Measurements from ENCODE around the gene TMIGD1. TPM values are rescaled to one million over a fixed set of nuclear protein-coding genes. Genes with fewer than 3 reads are reported as not detected.

The TMIGD1 gene, protein sequence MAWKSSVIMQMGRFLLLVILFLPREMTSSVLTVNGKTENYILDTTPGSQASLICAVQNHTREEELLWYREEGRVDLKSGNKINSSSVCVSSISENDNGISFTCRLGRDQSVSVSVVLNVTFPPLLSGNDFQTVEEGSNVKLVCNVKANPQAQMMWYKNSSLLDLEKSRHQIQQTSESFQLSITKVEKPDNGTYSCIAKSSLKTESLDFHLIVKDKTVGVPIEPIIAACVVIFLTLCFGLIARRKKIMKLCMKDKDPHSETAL
- not detected for total RNA-seq
- long read RNA-seq: 0 reads

DNA sequence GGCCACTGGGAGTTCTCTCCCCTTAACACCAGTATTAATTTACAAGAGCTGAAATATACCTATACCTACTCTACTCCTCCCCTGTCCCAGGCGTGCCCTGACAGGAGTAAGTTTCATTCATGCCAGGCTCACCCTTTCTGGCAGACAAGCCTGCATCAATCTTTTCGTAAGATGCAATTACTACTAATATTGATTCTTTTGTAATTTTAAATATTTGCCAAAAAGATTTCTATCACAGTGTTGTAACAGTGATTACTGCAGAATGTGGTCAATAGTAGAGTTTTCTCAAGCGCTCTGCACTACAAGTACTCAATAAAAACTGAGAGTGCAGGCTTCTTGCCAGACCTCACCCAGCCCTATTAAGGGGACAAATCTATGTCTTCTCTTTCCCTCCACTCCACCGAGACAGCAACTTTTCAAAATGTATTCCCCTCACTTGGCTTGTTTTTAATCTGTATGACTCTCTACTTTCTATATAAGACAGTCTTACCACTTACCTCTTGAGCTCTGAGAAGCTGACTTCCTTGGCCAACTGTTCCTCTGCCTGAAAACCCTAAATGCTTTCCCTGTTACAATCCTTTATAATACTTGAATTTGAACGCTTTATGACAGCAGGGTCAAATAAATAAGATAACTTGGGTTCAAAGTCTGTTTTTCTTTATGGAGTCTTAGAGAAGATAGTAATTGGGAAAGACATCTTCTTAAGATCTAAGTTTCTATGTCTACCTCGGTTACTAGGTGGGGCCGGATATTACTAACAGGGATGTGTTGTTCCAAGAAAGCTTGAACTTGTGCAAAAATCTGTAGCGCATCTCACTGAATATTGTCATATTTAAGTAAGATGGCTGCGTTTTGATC is at the start of gene TMIGD1:
Gene TMIGD1, minus strand, starts transcription at position 555 of the 858 bp plus-strand sequence. CDS start 1,924 bp downstream, outside the sequence.
- no peak for ATAC-seq
- DNase-seq: no peak
- intact Hi-C loops (cut with DNase I): no loop called here

DNA sequence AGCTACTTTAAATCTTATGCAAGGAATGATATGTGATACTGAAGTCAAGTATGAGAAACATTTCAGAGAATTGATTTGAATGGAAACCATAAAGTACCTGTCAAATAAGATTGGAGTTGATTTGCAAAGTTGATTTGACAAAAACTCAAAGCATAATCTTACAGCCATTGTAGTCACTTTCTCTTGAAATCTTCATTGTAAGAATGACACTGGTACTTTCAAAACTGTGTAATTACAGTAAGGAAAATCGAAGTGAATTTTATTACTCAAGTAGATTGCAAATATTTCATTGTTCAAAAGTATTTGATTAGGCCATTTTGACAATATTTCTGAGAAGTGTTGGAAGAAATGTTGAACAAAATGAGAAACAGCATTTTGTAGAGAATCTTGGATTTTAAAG is 48.5 kb upstream of the TMIGD1 start:
- no peak for DNase-seq
- intact Hi-C loops (cut with DNase I): loop anchor here in 1 of 2 donors (10.0 kb wide), 1 partner anchor 88 kb away; the partner anchor contains the start of gene BLMH
- no peak for ATAC-seq

DNA sequence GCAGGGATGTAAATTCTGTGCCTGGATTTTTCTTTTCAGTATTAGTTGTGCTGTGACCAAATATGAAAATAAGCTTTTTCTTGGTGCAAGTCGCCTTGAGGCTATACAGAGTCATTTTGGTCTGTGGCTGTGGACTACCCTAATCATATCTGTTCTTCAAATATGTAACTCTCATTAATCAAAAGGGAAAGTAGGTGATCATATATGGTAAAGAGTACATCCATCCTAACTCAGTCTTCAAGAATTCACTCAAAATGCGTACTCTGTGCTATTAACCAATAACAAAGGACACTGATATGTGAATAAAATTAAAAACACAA is 47.4 kb upstream of the TMIGD1 start:
- DNase-seq: no peak
- intact Hi-C loops (cut with DNase I): loop anchor here in 1 of 2 donors (10.0 kb wide), 1 partner anchor 86 kb away; the partner anchor contains the start of gene BLMH
- ATAC-seq: no peak

DNA sequence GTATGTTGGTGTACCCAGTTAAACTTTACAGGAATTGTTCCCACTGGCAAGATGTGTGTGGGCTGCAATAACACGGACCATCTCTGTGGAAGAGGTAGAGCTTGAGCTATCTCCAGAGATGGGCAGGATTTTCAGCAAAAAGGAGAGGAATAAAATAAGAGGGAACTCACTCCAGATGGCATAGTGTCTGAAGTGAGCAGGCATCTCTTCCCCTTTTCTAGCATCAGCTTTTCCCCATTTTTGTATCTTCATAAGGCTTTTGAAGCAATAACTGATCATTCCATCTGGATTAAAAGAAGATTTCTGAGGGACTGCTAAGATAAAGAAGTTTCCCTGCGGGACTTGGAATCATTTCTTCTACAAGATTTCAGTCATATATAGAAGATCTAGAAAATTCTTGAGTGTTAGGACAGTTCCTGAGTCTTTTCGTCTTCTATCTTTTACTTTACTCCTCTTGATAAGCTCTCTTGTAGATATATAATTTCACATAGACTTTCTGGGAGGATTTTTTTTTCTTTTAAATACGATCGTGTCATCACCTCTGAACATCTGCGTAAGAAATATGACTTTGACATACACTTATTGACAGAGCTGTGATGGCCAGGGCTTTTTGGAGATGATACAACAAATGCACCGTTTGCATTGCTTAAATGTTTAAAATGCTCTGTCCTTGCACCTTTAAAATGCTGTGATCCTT is 46.9 kb upstream of the TMIGD1 start:
- no peak for ATAC-seq
- intact Hi-C loops (cut with DNase I): loop anchor here in 1 of 2 donors (10.0 kb wide), 1 partner anchor 86 kb away; the partner anchor contains the start of gene BLMH

DNA sequence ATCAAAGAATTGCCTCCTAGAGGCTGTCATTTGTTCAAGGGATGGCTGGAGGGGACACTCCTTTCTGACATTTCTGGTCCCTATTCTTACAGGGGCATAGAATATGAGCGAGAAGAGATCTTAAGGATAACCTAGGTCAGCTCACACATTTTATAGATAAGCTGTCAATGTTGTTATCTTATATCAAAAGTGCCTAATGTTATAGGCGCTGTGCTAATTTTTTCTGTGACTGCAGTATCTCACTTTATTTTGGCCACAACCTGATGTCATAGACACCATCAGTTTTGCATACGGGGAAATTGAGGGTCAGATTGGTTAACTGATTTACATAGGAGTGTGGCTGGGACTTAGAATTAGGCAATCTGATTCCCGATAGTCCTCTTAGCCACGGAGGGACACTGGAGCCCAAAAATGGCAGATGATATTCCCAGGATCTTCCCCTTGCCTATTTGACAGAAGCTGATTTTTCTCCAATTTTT is 46.1 kb upstream of the TMIGD1 start:
- no peak for DNase-seq
- intact Hi-C loops (cut with DNase I): loop anchor here in 1 of 2 donors (5.0 to 10.0 kb wide), 3 partner anchors 38 to 263 kb away; partner anchors contain the start of genes BLMH and NSRP1
- no peak for ATAC-seq

More for the DNA sequence above, 46.9 kb upstream of the TMIGD1 start:
- no peak for DNase-seq

DNA sequence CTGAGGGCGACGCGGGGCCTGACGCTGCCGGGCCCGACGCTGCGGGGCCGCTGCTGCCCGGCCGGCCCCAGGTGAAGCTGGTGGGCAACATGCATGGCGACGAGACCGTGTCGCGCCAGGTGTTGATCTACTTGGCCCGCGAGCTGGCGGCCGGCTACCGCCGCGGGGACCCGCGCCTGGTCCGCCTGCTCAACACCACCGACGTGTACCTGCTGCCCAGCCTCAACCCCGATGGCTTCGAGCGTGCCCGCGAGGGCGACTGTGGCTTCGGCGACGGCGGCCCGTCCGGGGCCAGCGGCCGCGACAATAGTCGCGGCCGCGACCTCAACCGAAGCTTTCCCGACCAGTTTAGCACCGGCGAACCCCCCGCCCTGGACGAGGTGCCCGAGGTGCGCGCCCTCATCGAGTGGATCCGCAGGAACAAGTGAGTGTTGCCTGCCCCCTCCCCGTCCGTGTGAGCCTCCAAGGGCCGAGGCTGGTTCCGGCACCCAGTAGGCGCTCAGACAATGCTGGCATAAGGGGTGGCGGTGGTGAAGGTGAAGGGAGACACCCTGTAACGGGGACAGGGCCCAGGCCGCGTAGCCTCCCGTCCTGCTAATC is 45.5 kb upstream of the TMIGD1 start:
- intact Hi-C loops (cut with DNase I): loop anchor here in 1 of 2 donors (5.0 kb wide), 2 partner anchors 37 to 262 kb away; partner anchors contain the start of gene NSRP1
- peak; percentile 39 for DNase-seq
- peak; percentile 14 to 17 for ATAC-seq

DNA sequence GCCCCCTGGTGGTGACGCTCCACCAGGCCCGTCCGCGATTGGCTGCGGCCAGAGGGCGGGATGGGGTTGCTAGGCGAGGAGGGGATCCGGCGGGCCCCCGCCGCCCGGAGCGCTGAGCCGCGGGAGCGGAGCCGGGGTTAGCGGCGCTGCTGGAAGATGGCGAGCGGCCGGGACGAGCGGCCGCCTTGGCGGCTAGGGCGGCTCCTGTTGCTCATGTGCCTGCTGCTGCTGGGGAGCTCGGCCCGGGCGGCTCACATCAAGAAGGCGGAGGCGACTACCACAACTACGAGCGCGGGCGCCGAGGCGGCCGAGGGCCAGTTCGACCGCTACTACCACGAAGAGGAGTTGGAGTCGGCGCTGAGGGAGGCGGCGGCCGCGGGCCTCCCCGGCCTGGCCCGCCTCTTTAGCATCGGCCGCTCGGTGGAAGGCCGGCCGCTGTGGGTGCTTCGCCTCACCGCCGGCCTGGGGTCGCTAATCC is 45.0 kb upstream of the TMIGD1 start, which contains the start of gene CPD:
Gene CPD, plus strand, starts transcription at position 103 of the 478 bp plus-strand sequence. Its CDS starts 54 bp downstream, at position 157.
- intact Hi-C loops (cut with DNase I): loop anchor here in 1 of 2 donors (5.0 kb wide), 2 partner anchors 37 to 262 kb away; partner anchors contain the start of gene NSRP1
- DNase-seq (peak; percentile 98), ATAC-seq (peak; percentile 99)

DNA sequence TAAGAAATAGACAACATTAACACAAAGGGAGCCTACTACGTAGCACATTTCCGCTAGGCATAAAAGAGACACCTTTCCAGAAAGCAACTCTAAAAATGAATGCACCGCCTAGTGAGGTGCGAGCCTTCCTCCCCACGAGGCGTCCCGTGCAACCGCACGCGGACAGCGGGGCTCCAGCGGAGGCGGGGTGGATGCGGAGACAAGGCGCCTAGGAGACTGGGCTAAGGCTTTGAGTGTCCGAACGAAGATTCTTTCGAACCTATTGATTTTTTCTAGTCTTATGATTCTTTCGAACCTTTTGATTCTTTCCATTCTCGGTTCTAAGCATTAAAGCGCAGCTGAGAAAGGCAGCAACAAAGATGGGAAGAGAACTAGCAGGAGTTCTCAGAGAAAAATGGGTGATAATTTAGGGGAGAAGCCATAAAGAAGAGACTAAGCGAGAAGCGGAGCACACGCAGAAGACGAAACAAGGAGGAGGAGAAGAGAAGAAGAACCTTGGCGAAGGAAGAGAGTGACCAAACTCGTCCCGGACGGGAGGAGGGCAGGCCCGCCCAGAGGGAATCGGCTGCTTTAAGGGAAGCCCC is 44.5 kb upstream of the TMIGD1 start:
- peak in 1 of 2 donors; percentile 44 for ATAC-seq
- peak; percentile 37 for DNase-seq
- intact Hi-C loops (cut with DNase I): loop anchor here in 1 of 2 donors (5.0 kb wide), 2 partner anchors 36 to 261 kb away; partner anchors contain the start of gene NSRP1

DNA sequence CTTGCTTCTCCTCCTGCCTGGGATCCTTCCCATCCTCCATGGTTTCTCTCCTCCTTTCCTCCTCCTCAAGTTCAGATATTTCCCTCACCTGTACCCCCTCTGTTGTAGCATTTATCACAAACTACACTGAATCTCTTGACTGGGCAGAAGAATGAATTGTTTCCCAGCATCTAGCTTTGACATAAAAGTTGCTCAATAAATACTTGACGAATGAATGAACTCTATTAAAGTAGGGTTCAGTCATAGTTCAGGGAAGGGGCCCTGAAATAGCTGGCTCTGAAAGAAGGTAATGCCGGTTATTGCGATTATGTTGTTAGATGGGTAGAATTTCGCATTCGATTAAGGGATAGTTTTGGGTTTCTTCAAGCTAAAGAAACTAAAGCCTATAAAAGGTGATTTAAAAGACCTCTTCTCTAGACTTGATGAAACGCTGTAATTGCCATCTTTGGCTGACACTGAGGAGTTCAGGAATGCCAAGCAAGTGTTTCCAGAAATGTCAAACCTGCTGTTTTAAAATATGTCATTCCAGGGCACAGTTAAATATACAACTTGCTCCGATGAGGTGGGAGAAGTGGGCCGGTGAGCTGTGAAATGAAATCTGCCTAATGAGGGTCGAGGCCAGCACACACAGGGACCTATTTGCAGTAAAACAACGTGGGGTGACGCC is 43.9 kb upstream of the TMIGD1 start:
- intact Hi-C loops (cut with DNase I): loop anchor here in 1 of 2 donors (5.0 kb wide), 2 partner anchors 35 to 260 kb away; partner anchors contain the start of gene NSRP1
- ATAC-seq (no peak), DNase-seq (no peak)

DNA sequence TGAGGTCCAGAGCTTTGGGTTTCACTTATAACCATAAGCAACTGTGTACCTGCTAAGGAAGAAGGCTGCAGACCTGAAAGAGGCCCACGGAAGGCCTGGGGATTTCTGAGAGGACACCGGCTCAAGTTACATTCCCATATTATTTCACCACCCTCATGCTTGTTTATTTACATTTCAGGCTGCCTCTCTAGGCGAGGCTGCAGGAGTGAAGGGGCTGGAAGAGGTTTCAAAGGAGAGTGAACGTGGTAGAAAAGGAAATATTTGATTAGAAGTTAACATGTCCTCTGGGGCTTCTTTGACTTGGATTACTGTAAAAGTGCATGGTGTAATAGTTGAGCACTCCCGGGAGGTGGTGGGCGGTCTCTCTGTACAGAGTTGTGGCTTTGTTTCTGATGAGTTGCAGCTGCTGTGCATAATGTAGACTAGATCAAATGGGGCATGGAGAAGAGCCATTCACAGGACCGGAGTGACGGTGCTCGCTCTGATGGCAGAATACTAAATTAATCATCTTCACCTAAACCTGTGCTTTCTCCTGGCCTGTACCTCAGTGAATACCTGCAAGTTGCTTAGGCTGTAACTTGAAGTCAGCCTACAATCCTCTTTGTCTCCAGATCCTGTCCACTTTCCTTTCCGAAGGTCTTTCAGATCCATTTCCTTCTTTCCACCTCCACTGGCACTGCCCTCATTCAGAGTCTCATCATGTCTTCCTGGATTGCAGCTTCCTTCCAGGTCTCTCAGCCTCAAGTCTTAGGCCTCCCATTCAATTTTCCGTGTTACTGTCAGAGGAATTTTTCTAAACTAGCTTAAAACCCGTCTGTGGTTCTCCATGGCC is 43.0 kb upstream of the TMIGD1 start:
- intact Hi-C loops (cut with DNase I): loop anchor here in 1 of 2 donors (5.0 kb wide), 2 partner anchors 35 to 260 kb away; partner anchors contain the start of gene NSRP1
- DNase-seq (peak; percentile 50), ATAC-seq (no peak)

DNA sequence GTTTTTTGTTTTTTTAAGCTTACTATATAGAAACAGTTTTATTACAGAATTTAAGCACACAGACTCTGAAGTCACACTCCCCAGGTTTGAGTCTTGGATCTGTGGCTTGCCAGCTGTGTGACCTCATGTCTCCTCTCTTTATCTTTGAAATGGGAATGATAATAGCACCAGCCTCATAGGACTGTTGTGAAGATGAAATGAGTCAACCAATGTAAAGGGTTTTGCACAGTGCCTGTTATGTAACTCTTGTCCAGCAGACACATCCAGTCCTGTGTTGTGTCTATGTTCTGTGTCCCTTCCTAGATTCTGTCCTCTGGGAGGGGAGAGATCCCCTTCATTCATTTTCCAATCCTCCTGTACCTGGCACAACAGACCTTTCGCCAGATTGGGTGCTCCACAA is 41.8 kb upstream of the TMIGD1 start:
- DNase-seq (no peak), ATAC-seq (no peak)
- intact Hi-C loops (cut with DNase I): loop anchor here in 1 of 2 donors (5.0 kb wide), 2 partner anchors 33 to 258 kb away; partner anchors contain the start of gene NSRP1

DNA sequence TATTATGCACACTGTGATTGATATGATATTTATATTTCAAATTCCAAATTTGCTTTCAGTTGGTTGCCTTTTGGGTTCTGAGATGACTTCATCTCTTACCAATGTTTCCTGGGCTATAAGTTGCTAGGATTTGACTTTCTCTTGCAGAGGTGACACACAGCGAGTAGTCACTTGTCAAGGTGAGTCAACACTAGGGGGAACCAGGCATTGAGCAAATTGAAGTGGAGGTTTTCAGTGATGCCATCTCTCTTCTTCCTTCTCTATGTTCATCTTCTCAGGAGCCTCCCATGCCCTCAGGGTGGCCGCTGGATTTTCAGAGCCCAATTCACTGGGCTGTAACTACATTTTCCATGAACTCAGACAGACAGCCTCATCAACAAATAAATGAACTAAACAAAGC is 38.9 kb upstream of the TMIGD1 start:
- ATAC-seq (no peak), DNase-seq (no peak)
- intact Hi-C loops (cut with DNase I): no loop called here

DNA sequence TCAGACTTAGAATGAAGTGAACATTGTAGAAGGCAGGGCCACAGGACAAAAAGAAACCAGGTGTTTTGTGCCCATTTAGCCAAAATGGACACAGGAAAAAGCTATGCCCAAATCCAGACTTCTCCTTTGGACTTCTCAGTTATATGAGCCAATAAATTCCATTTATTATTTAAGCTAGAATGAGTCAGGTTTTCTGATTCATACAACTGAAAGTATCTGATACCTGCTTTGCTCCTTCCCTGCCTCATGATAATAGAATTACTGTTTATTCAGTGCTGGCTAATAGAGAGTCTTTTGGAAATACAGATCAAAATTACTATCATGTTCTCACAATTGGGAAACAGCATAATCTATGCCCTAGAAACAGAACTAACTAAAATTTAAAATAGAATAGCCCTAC is 36.1 kb upstream of the TMIGD1 start:
- ATAC-seq (no peak), DNase-seq (no peak)
- intact Hi-C loops (cut with DNase I): no loop called here

DNA sequence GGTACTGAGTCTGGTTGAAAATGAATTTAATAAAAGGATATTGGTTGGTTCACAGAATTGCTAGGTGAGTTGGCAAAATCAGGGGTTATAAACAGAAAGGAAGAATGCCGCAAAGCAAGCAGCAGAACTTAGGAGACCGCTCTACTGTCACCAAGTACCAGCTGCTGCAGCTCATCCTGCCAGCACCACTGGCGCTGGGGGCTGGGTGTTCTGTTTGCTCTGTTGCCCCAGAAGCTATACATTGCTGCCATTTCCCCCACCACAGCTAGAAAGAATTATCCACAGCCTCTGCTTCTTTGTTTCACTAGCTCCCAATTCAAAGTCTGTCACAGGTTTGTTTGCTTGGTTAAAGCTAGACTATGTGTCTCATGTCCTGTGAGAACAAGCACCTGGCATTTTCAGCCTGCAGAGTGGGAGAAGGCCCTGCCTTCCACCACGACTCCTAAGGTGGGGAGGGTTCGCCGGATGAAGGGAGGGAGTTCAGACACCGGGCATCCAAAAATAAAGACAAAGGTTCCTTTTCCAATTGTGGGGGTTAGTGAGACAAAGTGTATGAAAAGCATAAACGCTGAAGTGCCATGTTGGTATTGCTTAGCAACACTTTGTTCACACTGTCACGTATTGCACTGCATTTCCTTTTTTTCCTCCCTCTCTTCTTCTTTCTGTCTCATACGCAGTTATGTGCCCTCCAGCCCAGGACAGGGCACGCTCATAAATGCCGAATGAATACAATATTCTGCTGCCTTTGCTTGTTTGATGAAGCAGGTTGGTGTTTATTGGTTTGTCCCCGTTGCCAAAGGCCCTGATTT is 35.3 kb upstream of the TMIGD1 start:
- no peak for ATAC-seq
- no peak for DNase-seq
- intact Hi-C loops (cut with DNase I): no loop called here

DNA sequence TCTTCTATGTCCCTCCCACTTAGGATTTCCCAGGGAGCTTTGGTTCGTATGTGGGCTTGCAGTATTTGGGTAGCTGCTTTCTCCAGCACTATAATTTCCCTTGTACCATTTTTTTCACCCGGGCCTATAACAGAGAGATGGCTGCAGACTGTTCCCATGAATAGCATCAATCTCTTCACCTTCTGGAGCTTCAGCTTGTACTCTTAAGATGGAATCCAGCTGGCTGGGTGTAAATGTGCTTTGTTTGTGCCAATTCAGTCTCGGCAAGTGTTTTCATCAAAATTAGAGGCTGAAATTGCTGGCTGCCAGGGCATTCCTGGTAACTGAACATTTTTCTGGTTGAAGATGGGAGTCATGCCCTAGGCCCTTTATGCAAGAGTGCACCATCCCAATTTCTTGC is 32.7 kb upstream of the TMIGD1 start:
- DNase-seq (no peak), ATAC-seq (no peak)
- intact Hi-C loops (cut with DNase I): no loop called here

Measured in left cardiac atrium (tissue), 4 donors.